OCI-LY7 (cell line): ENCODE data around the gene EYS. TPM values are rescaled to one million over a fixed set of nuclear protein-coding genes. Genes with fewer than 3 reads are reported as not detected.
"Not testable (repeated sequence)": the region's sequence is repeated elsewhere in the genome, so short reads cannot be mapped to it uniquely, and the experiment has no call there.

Experiments used
- BruUV-seq: library from RNA; stranded (reverse); fragments of 400-500 nt; replicated peaks from 2 replicates; lab custom pipeline; 2021; lab: Mats Ljungman, UMichigan
- CTCF ChIA-PET: fragments of 300-600 bp; sonication (Branson Sonifier 250); formaldehyde crosslinking; loops from one replicate; lab custom pipeline; 2022; ENCODE audit warnings: antibody characterized with exemption; ENCODE audit not compliant: unreplicated experiment; lab: Charles Lee
- POLR2A ChIA-PET: fragments of 300-600 bp; sonication (Branson Sonifier 250); formaldehyde crosslinking; loops from one replicate; lab custom pipeline; 2022; ENCODE audit warnings: antibody characterized with exemption; lab: Charles Lee
- DNase-seq: peaks from one replicate; pipeline ENCODE4 v3.0.0-alpha.2; 2015; ENCODE audit warnings: low spot score
- H2AFZ ChIP-seq: fragments of 200-600 bp; sonication (generic), shearing (Covaris generic); 2 replicates; pipeline ENCODE4 v1.6.1; 2014; ENCODE audit warnings: mild to moderate bottlenecking, antibody characterized with exemption, low read length, moderate library complexity
- H3K27ac ChIP-seq: fragments of 200-600 bp; sonication (generic); 2 replicates; pipeline ENCODE4 v1.5.1; 2014; ENCODE audit warnings: mixed run types, low read depth, mild to moderate bottlenecking, moderate library complexity, low read length, inconsistent platforms; ENCODE audit not compliant: poor library complexity, severe bottlenecking
- H3K36me3 ChIP-seq: fragments of 200-600 bp; sonication (generic); 2 replicates; pipeline ENCODE4 v1.6.1; 2014; ENCODE audit warnings: mild to moderate bottlenecking, antibody characterized with exemption, low read length, moderate library complexity, mixed read lengths; ENCODE audit not compliant: insufficient read depth
- H3K4me1 ChIP-seq: fragments of 200-600 bp; sonication (generic); 2 replicates; pipeline ENCODE4 v1.5.1; 2014; ENCODE audit warnings: mild to moderate bottlenecking, low read length; ENCODE audit not compliant: insufficient read depth, poor library complexity, severe bottlenecking
- H3K4me2 ChIP-seq: fragments of 200-600 bp; sonication (generic); 2 replicates; pipeline ENCODE4 v1.6.1; 2014; ENCODE audit warnings: mild to moderate bottlenecking, low read length
- H3K4me3 ChIP-seq: fragments of 200-600 bp; sonication (generic); 2 replicates; pipeline ENCODE4 v1.5.1; 2014; ENCODE audit warnings: mild to moderate bottlenecking, low read depth, low read length; ENCODE audit not compliant: poor library complexity, severe bottlenecking
- H3K79me2 ChIP-seq: fragments of 200-600 bp; sonication (generic); 2 replicates; pipeline ENCODE4 v1.6.1; 2016; ENCODE audit warnings: low read depth, mild to moderate bottlenecking, low read length, moderate library complexity, mixed read lengths; ENCODE audit not compliant: insufficient read depth
- H3K9me2 ChIP-seq: fragments of 200-600 bp; sonication (generic); 2 replicates; pipeline ENCODE4 v1.6.1; 2016; ENCODE audit warnings: mild to moderate bottlenecking, low read length, mixed read lengths; ENCODE audit not compliant: insufficient read depth
- H3K9me3 ChIP-seq: fragments of 200-600 bp; sonication (generic); 2 replicates; pipeline ENCODE4 v1.6.1; 2014; ENCODE audit warnings: mild to moderate bottlenecking, mixed run types, low read length, mixed read lengths
- H4K20me1 ChIP-seq: fragments of 200-600 bp; sonication (generic); 2 replicates; pipeline ENCODE4 v1.6.1; 2014; ENCODE audit warnings: mild to moderate bottlenecking, antibody characterized with exemption, low read length, moderate library complexity, mixed read lengths; ENCODE audit not compliant: insufficient read depth
- EZH2phosphoT487 ChIP-seq: fragments of 200-600 bp; sonication (generic); IDR thresholded peaks from 2 replicates; pipeline ENCODE4 v1.6.1; 2018; ENCODE audit warnings: low read depth, borderline replicate concordance, mild to moderate bottlenecking, mixed run types, antibody characterized with exemption, low read length, moderate library complexity, mixed read lengths
- intact Hi-C: fragments of 100-400 bp; cut with micrococcal nuclease; formaldehyde crosslinking; loops from one replicate; pipeline ENCODE4 v1.10.0; 2022; ENCODE audit not compliant: unreplicated experiment
- total RNA-seq, 2 experiments: library from RNA; depleted of rRNA in 1 of 2; stranded (reverse); fragments of >200 nt in 1 of 2; shearing (Covaris generic) in 1 of 2; gene quantifications; 2 replicates each; pipeline ENCODE4 v1.2.3, GENCODE V29; 2014 to 2022
- TF ChIP-seq, protein P1 (sequence below): fragments of 200-600 bp; sonication (generic); conservative IDR thresholded peaks from 2 replicates; pipeline ENCODE4 v1.5.1; 2014; ENCODE audit warnings: mild to moderate bottlenecking, antibody characterized with exemption, low read length, moderate library complexity, mixed read lengths

Gene EYS
- total RNA-seq, 2 experiments from 2014 or later, result not detected

DNA sequence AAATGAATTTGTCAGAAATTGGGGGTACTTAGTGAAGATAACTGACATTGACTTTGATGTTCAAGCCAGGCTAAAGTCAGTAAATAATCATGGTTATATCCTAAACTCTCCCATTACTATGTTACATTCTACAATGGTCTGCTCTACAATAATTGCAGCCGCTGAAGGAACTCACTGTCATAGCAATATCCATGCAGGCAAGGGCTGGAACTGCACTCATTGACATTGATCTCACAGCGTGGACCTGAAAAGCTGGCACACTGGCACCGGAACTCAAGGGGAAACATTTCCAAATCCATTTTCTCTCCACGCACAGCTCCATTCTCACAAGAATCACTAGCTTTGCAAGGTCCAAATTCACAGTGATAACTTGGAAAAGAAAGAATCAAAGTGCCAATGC, 702.7 kb downstream of the EYS start:
- TF ChIP-seq, protein P1, sequence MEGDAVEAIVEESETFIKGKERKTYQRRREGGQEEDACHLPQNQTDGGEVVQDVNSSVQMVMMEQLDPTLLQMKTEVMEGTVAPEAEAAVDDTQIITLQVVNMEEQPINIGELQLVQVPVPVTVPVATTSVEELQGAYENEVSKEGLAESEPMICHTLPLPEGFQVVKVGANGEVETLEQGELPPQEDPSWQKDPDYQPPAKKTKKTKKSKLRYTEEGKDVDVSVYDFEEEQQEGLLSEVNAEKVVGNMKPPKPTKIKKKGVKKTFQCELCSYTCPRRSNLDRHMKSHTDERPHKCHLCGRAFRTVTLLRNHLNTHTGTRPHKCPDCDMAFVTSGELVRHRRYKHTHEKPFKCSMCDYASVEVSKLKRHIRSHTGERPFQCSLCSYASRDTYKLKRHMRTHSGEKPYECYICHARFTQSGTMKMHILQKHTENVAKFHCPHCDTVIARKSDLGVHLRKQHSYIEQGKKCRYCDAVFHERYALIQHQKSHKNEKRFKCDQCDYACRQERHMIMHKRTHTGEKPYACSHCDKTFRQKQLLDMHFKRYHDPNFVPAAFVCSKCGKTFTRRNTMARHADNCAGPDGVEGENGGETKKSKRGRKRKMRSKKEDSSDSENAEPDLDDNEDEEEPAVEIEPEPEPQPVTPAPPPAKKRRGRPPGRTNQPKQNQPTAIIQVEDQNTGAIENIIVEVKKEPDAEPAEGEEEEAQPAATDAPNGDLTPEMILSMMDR, result no peak
- TF ChIP-seq EZH2phosphoT487, result no peak

DNA sequence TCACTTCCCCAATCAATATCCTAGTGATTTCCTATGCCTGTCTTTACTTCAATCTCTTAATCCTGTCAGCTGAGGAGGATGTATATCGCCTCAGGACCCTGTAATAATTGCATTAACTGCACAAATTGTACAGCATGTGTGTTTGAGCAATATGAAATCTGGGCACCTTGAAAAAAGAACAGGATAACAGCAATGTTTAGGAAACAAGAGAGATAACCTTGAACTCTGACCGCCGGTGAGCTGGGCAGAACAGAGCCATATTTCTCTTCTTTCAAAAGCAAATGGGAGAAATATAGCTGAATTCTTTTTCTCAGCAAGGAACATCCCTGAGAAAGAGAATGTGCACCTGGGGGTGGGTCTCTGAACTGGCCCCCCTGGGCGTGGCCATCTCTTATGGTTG, 704.1 kb downstream of the EYS start:
- H3K4me2 ChIP-seq, CTCF ChIA-PET, intact Hi-C loops, H4K20me1 ChIP-seq, BruUV-seq, H3K4me1 ChIP-seq, DNase-seq, H3K36me3 ChIP-seq, H3K9me3 ChIP-seq, H3K79me2 ChIP-seq, H3K4me3 ChIP-seq, POLR2A ChIA-PET, H3K9me2 ChIP-seq, H2AFZ ChIP-seq, H3K27ac ChIP-seq: not testable (repeated sequence)

More for the DNA sequence above, 702.7 kb downstream of the EYS start:
- no peaks in the 10 kb centered on the region for H3K79me2 ChIP-seq
- H3K9me2 ChIP-seq, result no peaks in the 10 kb centered on the region
- no peaks in the 10 kb centered on the region for H3K36me3 ChIP-seq
- BruUV-seq, result no TSS peak
- no peak overlapping the region for H3K4me3 ChIP-seq
- no peak overlapping the region for H3K27ac ChIP-seq
- no peak for DNase-seq
- H3K4me1 ChIP-seq, result no peaks in the 10 kb centered on the region
- CTCF ChIA-PET, result no interaction called here
- POLR2A ChIA-PET, result no interaction called here
- H3K4me2 ChIP-seq, result no peak overlapping the region
- H4K20me1 ChIP-seq, result no peaks in the 10 kb centered on the region
- intact Hi-C loops, result no loop called here
- no peaks in the 10 kb centered on the region for H3K9me3 ChIP-seq
- H2AFZ ChIP-seq, result no peak overlapping the region

DNA sequence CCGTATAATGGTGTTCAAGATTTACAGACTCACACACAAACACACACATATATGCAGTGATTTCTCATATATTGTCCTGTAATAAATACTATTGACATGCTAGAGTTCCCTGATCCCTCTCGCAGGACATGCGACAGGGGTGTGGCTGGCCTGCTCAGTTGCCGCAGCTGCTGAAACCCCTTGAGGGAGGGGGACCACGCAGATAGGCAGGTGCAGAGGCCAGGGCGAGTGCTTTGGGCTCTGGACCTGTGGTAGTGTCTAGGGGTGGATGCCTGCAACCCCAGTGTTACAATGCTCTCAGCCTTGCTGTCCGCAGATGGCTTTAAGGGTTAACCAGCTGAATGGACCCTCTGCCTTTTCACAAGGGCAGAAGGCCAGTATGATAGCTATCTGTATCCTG, 706.2 kb downstream of the EYS start:
- ChIA-PET CTCF (no interaction called here), POLR2A (no interaction called here)
- no peaks in the 10 kb centered on the region for H3K9me3 ChIP-seq
- H3K4me3 ChIP-seq, result no peak overlapping the region
- BruUV-seq, result no TSS peak
- H2AFZ ChIP-seq, result no peak overlapping the region
- H3K79me2 ChIP-seq, result no peaks in the 10 kb centered on the region
- no peaks in the 10 kb centered on the region for H3K36me3 ChIP-seq
- TF ChIP-seq, protein P1, result no peak
- no peak for TF ChIP-seq EZH2phosphoT487
- DNase-seq, result no peak
- no peak overlapping the region for H3K4me2 ChIP-seq
- H3K9me2 ChIP-seq, result no peaks in the 10 kb centered on the region
- no peaks in the 10 kb centered on the region for H3K4me1 ChIP-seq
- no peak overlapping the region for H3K27ac ChIP-seq
- no peaks in the 10 kb centered on the region for H4K20me1 ChIP-seq
- intact Hi-C loops, result no loop called here
